T1000 (cell line): ENCODE results near the gene EHD3.

Experiments used
- DNase-seq: peaks from one replicate; lab custom pipeline; 2025; ENCODE audit warnings: mixed read lengths; lab: John Stamatoyannopoulos, UW

EHD3 gene

DNA sequence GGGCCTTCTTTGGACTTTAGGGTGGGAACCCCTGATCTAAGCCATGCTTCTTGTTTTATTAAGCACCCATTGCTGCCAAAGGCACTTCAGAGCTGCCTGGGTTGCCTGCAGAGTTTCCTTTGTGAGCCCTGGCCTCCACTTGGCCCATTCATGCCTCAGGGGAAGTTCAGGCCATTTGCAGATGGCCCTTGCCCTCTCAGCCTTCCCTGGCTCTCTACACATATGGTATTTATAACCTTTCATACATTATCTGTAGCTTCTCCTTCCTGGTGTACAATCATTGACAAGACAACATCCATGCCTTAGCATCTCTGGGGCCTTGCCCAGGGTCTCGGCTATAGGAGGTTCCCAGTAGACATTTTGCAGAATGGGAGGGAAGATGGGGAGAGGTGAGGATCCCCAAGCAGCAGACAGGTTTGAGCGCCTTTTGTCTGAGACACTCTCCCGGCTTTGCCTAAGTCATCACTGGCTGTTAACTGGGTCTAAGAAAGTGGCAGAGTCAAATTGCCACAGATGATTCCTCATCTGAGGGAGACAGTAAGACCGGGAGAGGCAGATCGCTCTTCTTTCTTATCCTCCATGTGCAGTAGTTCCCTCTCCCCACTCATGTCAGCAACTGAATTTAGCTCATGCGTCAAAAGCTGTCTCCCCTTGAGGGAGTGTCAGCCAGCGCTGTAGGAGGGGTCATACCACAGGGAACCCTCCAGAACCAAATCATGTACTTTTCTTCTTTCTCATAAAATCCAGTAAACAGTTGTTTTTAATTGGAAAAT lies 2.7 kb downstream of the EHD3 start:
- DNase-seq = no peak

DNA sequence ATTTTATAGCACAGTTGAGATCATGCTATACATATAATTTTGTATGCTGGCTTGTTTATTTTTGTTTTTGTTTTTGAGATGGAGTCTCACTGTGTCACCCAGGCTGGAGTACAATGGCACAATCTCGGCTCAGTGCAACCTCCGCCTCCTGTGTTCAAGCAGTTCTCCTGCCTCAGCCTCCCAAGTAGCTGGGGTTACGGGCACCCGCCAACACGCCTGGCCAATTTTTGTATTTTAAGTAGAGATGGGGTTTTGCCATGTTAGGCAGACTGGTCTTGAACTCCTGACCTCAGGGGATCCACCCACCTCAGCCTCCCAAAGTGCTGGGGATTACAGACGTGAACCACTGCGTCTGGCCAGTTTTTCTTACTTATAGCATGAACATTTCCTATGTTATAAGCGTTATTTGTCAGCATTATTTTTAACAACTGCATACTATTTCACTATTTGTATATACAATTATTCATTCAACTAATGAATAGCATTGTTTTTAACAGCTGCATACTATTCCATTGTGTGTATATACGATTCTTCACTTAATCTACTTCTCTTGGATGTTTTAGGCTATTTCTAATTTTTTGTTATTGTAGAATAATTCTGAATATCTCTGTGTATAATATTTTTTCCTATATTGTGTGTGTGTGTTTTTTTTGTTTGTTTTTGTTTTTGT lies 3.5 kb downstream of the EHD3 start:
- no peak for DNase-seq

DNA sequence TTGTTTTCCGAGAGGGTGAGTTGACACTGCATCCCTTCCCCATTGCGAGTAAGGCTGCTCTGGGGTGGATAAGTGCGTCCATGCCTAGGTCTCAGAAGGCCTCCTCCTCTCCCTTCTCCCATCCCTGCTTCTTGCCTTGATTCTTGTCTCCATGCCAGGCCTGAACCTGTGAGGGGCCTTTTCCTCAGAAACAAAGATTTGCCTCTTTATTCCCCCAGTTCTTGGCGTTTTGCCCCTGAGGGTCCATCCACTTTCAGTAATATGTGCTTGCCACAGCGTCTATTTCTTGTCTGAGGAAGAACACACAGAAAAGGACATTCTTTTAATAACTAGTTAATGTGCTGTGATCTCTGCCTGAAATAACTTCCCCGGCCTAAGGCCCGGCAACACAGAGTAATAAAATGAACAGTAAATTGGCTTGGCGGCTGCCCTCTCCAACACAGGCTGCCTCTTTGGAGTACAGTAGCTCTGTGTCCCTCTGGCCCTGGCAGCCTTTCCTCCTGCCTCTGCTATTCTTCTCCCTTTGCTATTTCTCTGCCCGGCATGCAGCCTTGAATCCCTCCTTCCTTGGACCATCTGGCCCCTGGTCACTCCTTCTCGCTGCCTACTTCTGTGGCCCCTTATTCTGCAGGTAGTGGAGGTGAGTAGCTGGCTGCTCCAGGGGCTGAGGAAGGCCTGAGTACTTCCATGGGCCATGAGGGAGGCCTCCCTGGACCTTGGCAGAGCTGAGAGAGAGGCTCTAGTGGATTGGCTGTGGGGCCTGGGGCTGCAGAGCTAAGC lies 4.4 kb downstream of the EHD3 start:
- DNase-seq = no peak

DNA sequence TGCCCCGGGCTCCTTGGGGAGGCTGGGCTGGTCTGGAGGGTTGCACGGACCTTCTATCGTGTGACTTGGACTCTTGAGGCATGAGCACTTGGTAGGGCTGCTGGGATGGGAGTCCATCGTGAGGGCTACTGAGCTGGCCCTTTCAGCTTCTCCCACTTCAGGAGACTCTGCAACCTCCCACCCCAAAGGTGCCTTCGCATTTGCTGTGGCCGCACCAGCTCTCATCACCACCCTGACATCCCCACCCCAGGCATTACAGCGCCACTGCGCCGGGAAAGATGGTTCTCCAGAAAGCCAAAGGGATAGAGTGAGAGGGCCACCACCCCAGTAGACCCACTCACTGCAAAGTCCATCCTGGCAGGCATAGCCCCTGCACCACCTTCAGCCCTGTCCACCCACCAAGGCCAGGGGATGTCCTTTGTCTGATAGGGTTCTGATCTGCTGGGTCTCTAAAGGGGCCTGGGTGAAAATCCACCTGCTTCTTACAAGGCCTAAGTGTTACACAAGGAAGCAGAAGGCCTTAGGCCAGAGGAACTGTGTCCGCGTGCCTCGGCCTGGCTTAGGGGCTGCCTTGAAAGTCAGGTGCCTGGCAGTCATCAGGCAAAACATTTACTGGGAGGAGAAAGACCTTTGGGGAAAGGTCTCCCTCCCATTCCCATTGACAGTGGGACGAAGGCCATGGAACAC lies 5.1 kb downstream of the EHD3 start:
- DNase-seq = no peak

DNA sequence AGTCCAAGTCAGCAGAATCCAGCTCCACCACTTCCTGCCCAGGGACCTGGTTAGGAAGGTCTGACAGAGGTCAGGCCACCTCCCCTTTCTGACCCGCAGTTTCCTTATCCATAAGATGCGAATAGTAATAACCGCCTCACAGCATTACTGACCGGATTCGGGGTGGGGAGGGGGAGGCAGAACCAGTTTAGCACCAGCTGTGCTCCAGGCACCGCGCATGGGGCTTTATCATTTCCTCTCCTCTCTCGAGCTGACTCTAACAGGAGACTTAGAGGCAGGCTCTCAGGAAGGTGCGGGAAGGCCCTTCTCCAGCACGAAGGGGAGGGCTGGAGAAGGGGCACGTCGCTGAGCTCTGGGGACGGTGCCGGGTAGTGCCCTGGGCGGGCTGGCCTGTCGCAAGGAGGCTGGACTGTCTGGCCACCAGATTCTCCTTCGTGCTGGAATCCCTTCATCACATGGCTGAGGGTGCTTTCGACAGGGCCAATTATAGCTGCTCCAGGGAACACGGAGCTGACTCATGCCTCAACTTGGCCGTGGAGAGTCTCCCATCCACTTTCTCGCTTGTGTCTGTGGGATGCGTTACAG lies 5.7 kb downstream of the EHD3 start:
- DNase-seq = no peak

DNA sequence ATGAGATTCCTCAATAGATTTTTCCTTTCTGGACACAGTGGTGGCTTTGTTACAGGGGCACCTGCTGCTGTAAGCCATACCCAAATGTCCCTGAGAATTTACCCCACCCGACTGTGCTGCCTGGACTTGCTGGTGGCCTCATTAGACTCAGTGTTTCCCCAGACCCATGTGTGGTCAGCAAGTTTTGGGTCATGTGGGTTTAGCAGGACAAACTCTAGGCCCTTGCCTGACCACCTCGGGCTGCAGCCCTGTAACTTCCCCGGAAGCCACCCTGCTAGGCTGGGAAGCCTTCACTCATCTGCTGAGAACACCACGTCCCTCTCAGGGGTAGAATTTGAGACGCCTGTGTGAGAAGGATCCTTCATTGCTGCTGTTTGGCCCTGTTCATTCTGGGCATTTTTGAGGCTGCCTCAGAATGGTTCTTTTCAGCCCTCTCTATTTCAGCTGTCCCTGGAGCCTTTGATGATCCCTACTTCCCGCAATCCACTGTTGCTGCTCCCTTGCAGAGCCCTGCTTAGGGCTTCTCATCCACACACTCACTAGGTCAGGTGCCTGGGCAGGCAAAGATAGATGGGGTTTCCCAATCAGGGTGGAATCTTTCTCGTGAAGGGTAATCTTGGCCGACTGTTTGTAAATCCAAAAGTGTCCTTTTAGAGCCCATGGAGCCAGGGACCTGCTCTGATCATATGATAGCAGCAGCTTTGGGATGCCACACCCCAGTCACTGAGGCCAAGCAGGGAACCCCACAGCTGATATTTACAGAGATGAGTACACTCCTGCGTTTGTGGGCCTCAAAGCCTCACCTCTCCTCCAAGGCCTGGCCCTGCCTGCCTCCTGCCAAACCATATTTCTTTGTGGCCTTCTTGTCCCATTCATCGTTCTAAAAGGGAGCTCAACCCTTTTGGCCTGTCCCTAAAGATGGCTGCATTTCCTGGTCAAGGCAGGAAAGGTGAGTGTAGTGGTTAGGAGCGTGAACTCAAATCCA lies 6.7 kb downstream of the EHD3 start:
- DNase-seq = no peak

DNA sequence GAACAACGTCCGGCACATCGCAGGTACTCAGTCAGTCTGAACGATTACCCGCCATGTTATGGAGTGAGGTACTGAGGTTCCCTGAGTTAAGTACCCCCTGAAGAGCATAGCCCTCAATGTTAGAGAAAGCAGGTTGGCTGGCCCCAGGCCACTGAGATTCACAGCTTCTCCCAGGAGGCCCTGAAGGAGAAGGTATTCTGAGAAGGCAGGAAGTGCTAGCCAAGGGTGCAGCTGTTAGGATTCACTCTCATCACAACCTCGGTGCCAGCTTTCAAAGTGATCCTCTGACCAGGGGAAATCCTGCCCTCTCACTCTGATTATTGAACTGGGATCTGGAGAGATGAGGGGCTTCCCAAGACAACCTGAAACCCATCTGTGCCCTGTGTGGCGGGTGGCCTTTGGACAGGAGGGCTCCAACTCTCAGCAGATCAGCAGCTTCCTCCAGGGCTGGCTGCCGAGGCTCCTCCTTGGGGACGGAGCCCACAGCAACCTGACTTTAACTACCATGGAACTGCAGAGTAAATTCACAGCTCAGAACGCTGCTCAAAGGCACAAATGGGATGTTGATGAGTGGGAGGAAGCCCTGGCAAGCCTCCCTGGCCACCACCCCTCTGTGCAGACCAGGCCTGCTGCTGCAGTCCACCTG lies 7.8 kb downstream of the EHD3 start:
- no peak for DNase-seq

DNA sequence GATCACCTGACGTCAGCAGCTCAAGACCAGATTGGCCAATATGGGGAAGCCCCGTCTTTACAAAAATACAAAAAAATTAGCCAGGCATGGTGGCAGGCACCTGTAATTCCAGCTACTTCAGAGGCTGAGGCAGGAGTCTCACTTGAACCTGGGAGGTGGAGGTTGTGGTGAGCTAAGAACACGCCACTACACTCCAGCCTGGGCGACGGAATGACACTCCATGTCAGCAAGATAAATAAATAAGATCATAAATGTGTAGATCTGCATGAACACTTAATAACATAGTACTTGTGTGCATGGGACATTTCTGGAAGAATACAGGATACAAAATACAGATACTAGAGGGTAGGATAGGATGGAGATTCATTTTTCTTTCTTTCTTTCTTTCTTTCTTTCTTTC lies 9.1 kb downstream of the EHD3 start:
- no peak for DNase-seq

DNA sequence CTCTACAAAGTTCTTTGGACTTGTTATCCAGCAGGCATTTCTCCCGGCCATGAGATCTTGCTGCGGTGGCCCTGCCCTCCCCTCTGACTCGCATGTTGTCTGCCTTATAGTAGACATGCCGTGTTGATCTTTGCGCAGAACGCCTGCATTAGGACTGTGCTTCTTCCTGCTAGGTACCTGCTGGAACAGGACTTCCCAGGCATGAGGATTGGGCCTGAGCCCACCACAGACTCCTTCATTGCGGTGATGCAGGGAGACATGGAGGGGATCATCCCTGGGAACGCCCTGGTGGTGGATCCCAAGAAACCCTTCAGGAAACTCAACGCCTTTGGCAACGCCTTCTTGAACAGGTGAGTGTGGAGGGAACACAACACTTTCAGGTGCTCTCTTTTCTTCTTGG lies 10.1 kb downstream of the EHD3 start:
- DNase-seq = no peak

DNA sequence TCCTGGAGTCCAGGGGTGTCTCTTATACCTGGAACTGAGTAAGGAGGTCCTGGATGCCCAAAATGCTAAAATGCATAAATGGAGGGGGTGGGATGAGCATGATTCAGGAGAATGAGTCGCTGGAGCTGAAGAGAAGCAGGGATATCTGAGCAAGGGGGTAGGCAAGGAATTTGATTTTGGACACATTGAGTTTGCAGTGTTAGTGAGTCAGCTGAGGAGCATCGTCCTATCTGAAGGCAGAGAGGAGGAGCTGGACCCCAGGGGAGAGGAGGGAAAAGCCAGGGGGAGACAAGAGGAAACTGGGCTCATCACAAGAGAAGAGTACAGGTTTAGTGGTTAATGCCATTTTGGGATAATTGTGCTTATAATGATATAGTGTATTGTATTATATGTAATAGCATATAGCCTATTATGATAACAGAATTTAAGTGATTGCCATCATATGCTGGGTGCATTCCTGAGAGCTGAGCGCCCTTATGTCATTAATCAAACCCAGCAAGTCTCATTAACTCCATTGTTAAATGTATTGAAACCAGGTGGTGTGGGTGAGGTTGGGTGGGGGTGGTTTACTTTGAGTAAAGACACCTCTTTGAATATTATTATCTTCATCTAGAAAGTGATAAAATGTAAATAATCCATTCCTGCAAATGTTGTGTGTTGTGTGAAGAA lies 12.4 kb downstream of the EHD3 start:
- DNase-seq = no peak

DNA sequence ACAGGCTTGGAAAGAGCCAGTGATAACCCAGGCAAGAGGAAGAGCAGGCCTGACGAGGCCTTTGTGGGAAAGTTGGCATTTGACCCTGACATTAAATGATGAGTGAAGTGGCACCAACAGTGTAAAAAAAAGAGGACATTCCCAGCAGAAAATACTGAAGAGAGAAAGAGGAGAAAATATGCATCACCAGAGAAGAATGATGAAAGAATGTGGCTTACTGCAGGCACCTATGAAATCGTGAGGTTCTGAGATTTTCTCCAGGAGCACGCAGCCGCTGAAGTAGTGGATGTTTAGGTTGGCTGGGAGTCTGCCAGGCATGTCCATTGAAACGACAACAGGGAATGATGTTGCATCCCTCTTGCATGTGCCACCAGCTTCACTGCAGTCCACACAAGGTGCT lies 13.8 kb downstream of the EHD3 start:
- no peak for DNase-seq

DNA sequence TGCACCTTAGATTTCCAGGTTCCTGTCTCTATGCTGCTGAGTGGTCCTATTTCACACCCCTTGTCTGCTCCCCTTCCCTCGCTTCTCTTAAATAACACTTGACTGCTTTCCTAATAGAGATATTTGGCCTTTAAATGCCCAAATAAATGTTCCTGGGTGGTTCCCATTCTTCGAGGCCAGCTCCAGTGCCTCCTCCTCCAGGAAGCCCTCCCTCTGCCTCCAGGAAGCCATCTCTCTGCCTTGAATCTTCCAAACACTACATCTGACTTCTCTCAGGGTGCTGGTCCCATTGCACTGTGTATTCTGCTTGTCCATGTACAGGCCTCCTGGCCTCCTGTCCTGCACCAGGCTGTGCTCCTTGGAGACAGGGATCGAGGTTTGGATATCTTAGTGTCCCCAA lies 14.2 kb downstream of the EHD3 start:
- no peak for DNase-seq

DNA sequence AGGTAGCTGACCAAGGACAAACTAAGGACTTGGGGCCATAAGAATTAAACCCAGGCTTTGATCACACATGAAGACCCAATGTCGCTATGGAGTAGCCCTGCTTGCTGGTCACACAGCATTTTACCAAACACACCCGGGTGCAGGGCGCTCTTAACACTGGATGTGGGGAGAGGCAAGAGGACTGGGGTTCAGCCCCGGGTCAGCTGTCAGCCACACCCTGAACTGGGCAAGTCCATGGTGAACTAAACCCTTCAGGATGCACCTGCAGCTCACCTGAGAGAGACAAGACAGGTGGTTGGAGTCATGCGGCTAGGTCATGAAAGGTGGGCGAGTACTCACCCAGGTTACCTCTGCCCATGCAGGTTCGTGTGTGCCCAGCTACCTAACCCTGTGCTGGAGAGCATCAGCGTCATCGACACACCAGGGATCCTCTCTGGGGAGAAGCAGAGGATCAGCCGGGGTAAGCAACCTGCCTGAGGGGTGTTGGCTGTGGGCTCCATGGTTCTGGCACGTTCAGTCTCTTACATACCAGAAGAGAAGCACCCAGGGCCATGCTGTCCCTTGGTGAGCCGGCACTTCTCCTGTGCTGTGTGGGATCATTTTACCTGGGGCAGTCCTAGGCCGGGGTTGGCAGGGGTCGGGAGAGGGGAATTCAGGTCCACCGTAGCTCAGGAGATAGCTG lies 15.2 kb downstream of the EHD3 start:
- DNase-seq = no peak

DNA sequence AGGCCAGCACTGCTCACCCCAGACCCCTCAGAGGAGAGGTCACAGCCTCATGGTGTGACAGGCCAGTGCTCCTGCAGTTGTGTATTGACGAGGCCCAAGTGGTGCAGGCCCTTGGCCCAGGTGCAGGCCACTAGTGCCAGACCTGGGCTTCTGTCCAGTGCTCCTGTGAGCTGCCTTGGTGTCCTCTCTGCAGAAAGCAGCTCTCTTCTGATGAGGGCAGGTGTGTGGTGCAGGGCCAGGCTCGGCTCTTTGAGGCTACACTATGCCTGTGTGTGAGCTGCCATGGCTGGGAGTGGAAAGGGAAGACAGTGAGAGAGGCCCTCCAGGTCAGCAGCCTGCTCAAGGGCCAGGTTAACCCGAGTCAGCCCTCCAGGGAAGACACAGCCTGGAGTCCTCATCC lies 17.1 kb downstream of the EHD3 start:
- no peak for DNase-seq

DNA sequence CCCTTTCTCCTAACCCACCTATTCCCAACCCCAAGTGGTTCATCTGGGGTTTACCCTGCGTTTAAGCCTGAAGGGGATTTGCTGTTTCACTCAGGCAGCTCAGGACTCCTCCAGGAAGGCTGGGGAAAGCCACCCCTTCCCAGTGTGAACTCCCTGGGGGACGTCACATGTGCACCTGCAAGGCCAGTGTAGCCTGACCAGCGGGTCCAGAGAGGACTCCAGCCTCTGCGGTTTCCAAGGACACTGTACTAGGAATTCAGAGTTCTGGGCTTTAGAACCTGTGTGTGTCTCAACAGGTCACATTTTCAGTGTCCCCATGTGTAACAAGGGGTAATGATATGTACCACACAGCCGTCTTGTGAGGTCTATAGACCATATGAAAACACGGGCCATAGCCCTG lies 17.9 kb downstream of the EHD3 start:
- DNase-seq = no peak

DNA sequence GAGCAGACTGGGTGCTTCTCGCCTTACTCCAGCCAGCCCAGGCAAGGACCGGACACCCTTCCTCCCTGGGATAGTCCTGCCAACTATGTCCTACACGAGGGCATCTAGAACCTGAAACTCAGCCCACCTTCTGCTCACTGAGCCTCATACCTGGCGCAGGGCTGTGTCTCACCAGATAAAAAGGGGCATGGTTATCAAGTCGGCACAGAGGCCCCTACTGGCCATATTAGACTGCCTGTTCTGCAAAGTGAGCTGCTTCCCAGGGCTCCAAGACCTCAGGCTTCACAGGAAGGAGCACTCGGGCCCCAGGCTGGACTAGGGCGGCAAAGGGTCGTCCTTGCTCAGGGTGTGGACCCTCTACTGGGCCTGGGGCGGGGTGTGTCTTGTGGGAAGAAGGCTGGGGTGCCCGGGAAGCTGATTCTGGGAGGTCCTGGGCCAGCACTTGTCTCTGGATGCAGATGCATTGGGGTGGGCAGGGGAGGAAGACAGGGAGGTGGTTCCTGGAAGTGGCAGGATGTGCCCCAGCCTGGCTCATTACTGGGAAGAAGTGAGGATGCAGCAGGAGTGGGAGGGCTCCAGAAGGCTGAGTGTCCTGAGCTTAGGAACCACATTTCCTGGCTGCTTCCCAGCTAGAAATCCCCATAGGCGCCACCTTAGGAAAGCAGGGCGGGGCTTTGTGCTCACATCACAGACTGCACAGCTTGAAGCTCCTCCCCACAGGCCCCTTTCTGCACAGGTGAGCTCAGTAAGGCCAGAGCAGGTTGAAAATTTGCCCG lies 19.6 kb downstream of the EHD3 start:
- DNase-seq = no peak

DNA sequence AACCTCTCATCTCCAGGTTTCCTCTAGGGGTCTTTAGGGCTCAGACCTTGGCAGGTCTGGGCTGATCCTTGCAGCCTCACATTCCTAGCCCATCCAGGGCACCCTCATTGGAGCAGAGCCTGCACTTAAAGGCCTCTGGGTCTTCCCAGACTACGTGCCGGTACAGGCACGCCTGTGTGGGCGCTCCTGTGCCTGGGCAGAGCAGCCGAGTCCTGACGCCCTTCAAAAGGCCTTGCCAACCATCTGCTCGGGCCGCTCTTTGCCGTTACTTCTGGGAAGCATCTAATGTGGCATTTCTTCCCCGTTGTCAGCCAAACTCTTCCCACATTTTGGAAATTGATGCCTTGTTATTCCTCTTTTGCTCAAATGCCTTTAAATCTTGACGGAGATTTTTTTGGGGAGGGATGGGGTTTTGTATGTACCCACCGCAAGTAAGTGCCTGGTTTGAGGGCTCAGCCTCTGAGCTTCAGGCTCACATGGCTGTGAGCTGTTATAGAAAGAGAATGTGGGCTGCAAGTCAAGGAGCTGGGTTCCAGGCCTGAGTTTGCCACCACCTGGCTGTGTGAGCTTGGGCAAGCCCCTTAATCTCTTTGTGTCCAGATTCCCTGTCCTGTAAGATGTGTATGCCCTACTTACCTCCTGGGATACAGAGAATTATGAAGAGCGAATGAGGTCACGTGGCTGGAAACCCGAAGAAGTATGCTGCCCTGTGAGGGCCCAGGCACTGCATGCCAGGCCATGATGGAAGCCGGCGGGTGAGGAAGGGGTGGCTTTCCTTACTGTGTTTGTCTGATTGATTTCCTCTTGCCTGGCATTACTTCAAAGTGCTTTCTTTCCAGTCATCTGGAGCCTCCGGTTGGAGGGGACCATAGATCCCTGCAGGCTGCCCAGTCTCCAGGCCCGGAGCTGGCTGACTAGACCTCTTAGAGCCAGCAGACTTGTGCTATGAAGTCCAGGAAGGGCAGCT lies 20.6 kb downstream of the EHD3 start:
- no peak for DNase-seq
